HG02798 (cell line): ENCODE data around the gene LHX6.

Experiments
- ATAC-seq: cut with Tn5 transposase; IDR thresholded peaks from one replicate; pipeline ENCODE4 v1.9.1; 2021; ENCODE audit warnings: mild to moderate bottlenecking; ENCODE audit not compliant: unreplicated experiment, poor library complexity

Gene LHX6

GRCh38 chr9:122228568-122229484 lies at the start of gene LHX6:
TSS of gene LHX6 (minus strand) at chr9:122228957. CDS start at chr9:122228740, 217 bp downstream.
- no peak for ATAC-seq

GRCh38 chr9:122277285-122277897 lies 48.6 kb upstream of the LHX6 start:
- ATAC-seq: no peak

DNA sequence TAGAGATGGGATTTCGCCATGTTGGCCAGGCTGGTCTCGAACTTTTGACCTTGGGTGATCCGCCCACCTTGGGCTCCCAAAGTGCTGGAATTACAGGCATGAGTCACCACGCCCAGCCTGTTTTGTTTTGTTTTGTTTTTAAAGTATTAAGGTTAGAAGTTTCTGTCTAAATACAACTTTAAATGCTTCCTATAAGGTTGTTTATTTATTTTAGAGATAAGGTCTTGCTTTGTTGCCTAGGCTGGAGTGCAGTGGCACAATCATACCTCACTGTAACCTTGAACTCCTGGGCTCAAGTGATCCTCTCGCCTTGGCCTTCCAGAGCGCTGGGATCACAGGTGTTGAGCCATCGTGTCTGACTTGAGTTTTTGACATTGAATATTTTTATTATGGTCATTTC lies 47.3 kb upstream of the LHX6 start:
- no peak for ATAC-seq

- ATAC-seq: no peak
Measured at GRCh38 chr9:122274055-122274454, 45.3 kb upstream of the LHX6 start.

DNA sequence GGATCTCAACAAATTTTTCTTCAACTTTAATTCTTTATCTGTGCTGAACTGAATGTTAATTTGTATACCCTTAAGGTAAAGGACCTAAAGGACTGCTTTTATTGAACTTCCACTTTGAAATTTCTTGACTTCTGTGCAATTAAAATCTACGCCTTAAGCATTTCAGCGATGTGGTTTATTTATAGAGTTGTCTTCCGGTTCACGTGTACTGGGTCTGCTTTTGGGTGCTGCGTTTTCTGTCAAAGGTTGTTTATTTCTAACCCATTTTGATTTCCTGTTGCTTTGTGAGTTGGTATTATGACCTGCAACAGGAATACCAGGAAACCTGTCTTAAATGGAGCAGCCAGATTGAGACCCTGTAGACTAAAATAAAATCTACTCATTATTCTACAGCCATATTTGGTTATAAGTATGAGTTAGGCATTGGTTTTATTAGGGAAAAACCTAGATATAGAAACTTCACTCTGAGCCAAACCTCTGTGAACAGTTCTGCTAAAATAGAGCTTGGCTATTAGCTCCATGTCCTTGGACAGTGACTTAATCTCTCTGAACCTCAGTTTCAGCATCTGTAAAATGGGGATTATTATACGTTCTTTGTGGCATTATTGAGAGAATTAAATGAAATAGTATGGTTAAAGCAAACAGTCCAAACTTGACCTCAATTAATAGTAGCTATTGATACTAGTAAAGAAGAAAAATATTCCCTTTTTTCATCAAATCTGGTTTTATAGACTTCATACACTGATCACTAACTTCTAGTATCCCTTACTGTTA lies 39.5 kb upstream of the LHX6 start:
- ATAC-seq: no peak

DNA sequence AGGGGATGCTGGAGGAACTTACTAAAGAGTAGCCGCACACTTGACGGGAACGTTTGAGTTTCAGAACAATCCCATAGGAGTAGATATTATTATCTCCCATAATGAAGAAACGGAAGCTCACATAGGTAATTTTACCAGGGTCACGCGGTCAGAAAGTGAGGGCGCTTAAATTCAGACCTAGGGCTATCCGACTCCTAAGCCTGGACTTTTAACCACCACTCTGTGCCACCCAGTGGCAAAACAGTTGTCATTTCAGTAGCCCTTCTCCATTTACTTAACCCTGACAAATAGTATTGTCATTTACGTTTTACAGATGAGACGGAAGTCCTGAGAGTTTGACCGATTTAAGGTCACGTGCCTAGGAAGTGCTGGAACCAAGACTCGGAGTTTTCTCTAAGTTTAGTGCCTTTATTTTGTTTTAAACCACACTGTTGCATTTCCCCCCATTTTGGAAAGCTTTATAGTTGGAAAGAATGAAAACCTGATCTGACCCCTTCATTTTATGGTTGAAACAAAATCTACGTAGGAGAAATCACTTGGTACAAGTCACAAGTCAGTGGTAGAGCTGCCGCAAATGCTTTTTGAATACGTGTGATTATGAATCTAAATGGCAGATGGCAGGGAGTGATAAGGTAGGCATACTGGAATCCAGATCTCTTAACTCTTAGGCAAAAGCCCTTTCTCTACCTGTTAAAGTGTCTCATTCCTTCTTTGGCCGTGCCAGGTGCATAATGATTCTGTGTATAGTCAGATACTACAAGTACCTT lies 36.6 kb upstream of the LHX6 start:
- ATAC-seq: peak; percentile 28

GRCh38 chr9:122264360-122265148 lies 35.8 kb upstream of the LHX6 start, which contains the start of the genes MRRF and RBM18:
TSS of gene MRRF (plus strand) at chr9:122264882. CDS start at chr9:122270892, 6,010 bp downstream.
TSS of gene RBM18 (minus strand) at chr9:122264840. CDS start at chr9:122261492, 3,348 bp downstream.
- ATAC-seq: peak; percentile 95

DNA sequence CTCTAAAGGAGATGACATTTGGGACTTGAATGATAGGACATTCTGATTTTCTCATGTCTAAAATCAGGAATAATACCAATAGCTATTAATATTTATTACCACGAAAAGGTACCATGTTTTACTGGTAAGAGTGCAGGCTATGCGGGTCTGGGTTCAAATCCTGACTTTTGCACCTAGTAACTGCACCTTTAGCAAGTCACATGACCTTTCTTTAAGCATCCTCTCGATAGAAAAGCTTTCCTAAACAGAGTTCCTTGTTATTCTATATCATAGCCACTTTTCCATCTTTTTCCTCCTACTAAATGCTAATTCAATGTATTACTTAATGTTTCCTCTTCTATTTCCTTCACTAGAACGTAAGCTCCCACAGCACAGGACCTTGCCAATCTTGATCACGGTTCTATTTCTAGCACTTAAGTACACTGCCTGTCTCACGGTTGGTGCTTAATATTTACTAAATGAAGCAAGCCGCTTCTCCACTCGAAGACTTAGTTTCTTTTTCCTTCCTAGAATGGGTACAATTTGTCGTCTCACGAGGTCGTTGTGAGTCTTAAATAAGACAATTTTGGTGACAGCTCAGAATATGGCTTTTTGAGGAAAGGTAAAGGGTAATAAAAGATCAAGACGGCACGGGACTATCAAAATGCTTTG lies 35.1 kb upstream of the LHX6 start:
- no peak for ATAC-seq

GRCh38 chr9:122262073-122262472 lies 33.3 kb upstream of the LHX6 start:
- no peak for ATAC-seq

DNA sequence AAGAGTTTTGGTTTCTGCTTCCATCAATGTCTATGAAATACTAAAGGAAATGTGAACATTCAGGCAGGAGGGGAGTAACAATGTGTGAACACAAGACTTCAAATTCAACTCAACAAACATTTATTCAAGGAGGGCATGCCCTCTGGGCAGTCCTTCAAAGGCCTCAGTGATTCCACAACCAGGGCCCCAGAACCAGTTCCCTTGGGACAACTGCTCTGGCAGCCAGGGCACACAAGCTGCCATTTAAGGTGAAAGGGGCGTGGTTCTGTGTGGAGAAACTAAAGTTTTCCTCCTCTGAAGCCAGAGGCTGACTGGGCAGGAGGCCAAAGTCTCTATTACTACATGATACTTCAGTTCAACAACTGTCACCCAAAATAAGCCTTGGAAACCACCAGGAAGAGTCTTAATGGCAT lies 32.7 kb upstream of the LHX6 start:
- no peak for ATAC-seq

DNA sequence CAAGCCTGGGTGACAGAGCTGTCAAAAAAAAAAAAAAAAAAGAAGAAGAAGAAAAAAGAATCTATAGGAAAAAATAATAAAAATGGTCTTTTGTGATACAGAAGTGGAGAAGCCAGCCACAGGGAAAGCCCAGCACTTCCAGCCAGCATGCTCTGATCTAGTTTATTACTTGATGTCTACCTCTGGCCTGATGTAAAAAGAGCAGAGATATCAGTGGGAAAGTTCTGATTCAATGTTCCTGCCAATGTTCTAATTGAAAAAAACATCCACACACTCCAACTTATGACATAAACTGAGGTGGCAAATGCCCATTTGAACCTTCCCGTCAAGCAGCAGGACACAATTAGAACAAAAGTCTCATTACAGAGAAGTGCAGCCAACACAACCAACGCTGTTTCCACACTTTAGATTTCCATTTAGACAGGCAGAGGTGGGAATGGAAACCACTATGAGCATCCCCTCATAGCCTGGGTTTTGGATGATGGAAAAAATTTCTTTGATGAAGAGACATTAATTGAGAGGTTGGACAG lies 30.2 kb upstream of the LHX6 start:
- no peak for ATAC-seq

DNA sequence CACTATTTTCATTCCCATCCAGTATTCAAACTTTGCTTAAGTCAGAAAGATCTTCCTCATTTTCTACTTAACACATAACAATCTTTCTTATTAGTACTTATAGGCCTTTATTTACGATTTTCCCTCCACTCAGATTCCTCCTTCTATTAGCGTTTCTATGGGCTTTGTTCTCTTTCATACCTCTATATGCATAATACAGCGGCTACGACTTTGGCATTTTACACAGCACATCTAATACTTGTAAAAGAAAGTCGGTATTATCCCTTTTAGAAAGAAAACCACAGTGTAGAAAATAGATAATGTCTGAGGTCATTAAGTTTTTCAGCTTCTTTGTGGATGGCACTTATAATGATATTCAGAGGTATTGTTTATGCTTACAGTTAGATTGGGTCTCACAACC lies 27.4 kb upstream of the LHX6 start:
- no peak for ATAC-seq

DNA sequence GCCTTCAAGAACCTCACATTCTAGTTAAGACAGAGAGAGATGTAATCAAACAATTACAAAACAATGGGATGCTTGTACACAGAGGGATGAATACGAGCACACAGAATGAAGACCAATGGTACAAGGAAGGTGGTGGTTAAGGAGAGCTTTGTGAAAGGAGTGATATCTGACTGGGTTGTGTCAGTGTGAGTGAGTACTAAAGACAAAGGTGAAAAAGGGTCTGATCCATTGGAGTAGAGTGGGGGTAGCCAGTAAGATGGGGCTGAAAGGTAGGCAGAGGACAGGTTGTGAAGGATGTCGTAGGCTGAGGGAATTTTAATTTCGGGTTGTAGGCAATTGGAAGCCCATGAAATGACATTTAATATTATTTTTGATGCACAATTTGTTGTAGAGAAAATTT lies 26.0 kb upstream of the LHX6 start:
- no peak for ATAC-seq

- ATAC-seq: no peak
Measured at GRCh38 chr9:122252796-122253195, 24.0 kb upstream of the LHX6 start.

DNA sequence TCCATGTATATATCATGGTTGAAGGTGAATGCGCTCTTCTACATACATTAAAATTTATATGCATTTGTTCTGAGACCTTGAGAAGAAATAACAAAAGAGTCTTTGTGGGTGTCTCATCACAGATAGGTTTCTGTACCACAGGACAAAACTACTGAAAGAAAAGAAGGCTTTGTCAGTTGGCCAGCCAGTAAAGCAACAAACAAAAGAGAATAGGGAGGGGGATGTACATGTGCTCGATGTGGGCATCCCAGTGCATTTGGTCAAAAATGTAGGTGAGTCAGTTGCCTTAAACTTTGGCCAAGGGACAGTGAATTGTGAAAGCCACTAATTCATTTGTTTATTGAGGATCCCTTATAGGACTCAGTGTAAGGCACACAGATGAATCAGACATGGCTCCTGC lies 22.6 kb upstream of the LHX6 start:
- no peak for ATAC-seq

- ATAC-seq: no peak
Measured at GRCh38 chr9:122248448-122248865, 19.7 kb upstream of the LHX6 start.

GRCh38 chr9:122246666-122247065 lies 17.9 kb upstream of the LHX6 start:
- ATAC-seq: no peak

- ATAC-seq: no peak
Measured at GRCh38 chr9:122244349-122244748, 15.6 kb upstream of the LHX6 start.
